Activated naive CD4-positive, alpha-beta T cell treated with anti-CD3 and anti-CD28 coated beads, Interleukin-2, amount 50 U/mL, for 16 hours (primary cell): ENCODE data around the gene GRAMD1B.
"Not testable (repeated sequence)": the region's sequence is repeated elsewhere in the genome, so short reads cannot be mapped to it uniquely, and the experiment has no call there.

ENCODE experiments used
- DNase-seq: peaks from one replicate; pipeline ENCODE4 v3.0.0-alpha.2; 2020

The GRAMD1B gene

DNA sequence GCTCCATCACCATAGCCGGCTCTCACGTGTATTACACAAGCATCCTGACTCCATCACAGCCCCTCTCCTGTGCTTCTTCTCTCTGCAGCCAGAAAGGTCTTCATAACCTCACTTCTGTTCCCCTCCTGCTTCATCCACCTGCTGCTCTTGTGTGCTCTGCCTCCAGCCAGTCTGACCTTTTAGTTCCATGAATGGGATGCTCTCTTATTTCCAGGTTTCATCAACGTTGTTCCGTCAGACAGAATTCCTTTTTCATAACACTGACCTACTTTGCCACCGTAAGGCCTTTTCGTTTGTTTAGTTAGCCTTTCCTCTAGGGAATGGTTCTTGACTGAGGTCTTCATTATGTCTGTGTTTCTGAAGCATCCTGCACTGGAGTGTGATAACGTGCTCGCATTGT lies 18.8 kb downstream of the GRAMD1B start:
- no peak for DNase-seq

DNA sequence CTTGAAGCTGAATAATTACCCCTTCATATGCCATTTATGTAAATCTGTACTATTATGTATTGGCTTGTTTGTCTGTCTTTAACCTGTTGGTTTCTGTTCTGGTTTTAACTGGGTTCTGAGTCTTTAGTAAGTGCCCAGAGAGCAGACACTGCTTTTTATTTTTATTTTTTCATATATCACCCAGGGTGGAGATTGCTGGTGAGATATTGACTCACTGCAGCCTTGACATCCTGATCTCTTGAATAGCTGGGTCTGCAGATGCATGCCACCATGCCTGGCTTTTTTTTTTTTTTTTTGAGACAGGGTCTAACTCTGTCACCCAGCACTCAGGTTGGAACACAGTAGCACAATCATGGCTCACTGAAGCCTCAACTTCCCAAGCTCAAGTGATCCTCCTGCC lies 19.4 kb downstream of the GRAMD1B start:
- no peak for DNase-seq

DNA sequence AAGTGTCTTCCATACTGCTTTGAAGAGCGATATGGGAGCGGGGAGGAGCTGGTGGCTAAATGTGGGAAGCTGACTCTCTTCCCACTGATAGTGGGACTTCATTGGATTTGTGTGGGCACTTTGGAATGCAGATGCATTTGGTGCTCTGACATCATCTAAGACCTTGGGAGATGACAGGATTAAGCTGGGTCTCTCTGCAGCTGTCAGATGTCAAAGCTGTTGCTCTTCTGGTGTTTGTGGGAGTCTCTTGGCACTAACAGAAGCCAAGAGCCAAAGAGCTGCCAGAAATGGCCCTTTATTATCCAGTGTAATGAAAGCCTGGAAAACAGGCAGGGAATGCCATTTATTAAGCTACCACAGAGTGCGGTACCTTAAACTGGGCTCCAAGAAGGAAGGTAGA lies 20.6 kb downstream of the GRAMD1B start:
- no peak for DNase-seq

DNA sequence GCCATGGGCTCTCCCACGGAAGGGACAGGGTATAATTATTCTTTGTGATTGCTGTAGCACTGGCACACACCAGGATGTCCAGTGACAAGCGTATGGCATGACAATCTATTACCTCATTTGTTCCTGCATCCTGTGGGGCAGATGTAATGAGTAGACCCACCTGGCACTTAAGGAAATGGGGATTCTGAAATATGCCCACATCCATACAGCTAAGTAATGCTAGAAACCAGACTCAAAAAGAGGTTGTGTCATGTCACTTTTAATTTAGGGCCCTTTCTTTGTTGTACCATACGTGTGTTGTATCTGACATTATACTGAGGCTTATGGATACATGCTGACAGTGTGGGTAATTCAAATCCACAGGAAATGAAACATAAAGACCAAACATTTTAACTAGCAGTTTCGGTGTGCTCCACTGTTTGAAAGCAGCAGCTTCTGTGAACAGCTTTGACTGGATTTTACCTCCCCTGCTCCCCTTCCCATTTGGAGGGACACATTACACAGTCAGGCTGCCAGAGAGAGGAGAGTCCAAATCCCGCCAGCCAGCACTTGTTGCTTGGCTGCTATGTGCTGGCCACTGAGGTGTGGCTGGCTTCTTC lies 21.2 kb downstream of the GRAMD1B start:
- no peak for DNase-seq

DNA sequence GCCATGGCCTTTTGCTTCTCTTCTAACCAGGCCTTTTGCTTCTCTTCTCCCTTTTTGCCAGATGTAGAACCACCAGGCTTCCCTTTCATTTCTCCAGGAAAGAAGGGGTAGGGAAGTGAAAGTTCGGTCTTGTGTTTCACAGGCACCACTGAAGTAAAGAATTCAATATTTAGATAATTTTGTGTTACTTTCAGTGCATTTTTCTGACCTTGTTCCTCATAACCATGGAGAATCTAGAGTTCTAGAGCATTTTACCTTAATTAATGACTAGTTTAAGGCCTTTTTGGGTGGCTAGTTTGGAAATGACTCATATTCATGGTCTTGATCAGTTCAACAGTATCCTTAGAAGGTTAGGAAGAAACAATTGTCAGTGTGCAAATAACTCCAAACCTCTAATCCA lies 22.7 kb downstream of the GRAMD1B start:
- no peak for DNase-seq

DNA sequence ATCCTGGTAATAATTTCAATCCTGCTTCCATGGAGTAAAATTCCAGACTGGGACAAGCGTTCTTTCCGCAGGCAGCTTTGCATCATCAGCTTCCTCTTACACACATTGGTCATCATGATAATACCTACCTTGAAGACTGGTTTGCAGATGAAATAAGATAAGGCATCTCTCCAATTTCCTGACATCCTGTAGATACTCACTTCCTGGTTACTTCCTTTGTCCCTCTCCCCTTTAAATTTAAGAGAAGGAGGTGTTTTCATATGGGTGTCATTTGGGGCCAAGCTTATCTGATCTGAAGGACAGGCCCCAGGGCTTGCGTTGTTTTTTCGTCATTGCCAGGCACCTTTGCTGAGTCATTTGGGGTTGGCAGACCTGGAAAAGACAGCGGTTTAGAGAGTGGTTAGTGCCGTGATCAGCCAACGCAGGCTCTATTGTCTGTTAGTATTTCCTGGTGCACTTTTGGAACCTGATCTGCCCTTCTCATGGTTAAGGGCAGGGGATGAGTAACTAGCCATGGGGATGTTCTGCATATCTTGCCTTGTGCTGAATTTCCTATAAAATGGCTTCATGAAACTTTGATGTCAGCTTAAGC lies 24.1 kb downstream of the GRAMD1B start:
- DNase-seq: peak; percentile 22

DNA sequence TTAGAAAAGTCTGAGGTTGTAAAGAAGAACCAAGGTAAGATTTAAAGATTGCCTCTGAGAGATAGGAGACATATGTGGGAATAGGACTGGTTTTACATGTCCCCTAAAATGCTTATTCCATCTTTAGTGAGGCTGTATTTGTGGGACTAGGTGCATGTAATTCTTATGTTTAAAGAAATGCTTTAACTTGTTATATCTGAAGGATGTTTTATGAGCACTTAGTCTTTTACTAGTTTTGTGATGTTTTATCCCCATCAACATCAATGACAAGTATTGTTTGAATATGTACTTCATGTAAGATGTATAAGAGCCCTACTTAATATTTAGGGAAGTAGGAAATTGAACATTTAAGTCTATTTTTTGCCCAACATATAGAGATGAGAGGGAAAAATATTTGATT lies 24.7 kb downstream of the GRAMD1B start:
- DNase-seq: no peak

DNA sequence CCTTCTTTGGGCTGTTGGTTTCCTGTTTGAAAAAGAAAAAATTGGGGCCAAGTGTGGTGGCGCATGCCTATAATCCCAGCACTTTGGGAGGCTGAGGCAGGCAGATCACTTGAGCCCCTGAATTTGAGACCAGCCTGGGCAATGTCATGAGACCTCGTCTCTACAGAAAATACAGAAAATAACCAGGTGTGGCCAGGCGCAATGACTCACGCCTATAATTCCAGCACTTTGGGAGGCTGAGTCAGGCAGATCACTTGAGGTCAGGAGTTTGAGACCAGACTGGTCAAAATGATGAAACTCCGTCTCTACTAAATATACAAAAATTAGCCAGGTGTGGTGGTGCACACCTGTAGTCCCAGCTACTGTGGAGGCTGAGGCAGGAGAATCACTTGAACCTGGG lies 26.4 kb downstream of the GRAMD1B start:
- DNase-seq: not testable (repeated sequence)

DNA sequence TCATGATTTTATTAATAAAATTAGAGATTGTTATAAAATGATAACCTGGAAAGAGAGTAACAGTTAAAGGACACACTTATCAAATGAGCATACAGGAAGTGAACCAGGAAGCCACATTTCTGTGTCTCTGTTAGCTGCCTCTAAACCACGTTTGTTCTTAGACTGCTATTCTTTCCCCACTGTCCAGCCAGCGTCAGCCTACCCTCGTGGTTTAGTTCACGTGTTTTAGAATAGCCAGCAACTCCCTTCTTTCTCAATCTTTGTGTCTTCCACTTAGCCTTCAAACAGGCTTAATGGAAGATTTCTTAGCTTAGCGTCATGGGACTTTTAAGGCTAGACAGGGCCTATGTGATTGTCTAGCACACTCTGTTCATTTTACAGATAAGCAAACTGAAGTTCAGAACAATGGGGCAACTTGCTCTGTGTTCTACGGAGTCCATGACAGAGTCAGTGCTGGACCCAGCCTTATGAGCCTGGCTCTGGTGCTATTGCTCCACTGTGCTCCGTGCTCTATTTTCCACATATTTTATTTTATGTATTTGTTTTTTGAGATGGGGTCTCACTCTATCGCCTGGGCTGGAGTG lies 27.2 kb downstream of the GRAMD1B start:
- DNase-seq: no peak

DNA sequence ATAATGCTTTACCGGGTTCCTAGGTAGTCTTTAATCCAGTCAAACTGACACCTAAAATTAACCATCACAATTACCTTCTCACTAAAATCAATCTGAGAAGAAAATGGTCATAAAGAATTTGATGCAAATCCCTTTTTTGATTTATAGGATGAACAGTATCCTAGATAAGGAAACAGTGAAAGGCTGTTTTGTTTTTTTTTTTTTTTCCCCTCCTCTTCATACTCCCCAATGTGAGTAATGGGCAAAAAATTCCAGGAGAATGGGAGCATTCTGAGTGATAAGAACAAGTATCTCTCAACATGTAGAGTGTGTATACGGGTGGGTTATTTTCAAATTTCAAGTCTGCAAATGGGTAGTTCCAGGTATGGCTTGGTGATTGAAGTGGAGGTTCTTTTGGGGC lies 28.4 kb downstream of the GRAMD1B start:
- no peak for DNase-seq

DNA sequence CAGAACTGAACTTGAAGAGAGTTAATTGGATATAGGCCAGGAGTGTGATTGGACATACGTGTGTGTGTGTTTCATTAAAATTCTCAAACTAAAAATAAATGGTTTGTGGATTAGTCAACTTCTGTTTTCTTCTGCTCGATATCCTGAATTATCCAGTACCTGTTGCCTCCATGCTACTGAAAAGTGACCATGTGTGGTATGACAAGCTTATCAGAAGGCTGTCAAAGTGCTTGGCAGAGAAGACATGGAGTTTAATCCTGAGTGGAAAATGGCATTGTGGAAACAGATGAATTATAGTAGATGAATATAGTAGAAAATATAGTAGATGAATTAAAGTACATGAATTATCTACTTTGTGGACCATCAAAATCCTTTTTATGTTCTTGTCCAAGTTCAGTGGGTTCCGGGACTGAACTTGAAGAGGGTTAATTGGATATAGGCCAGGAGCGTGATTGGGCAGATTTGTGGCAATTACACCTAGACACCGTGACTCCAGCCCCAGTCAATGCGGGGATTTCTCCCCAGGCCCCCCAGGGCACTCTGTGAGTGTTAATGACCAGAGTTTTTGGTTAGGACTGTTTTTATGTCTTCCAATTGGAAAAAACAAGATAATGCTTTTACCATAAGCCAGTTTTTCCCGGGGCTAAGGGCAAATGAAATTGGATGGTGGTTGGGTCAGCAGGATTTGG lies 30.1 kb downstream of the GRAMD1B start:
- DNase-seq: no peak

DNA sequence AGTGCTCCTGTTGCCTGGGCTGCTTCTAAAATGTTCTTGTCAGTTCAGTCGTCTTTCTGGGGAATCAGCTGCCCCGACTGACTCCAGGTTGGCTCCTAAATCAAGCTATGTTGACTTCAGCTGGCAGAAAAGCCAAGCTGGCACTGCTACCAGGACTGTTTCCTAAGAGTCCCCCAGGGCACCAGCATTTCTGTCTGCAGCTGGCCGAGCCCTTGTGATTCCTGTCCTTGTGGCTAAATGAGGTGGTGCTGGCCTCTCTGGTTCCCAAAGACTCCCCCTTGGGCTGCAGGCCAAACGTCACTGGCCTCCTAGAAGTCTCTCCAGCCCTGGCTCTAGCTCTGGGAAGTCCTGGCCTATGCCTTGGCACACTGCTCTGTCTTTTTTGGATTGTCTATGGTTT lies 31.1 kb downstream of the GRAMD1B start:
- no peak for DNase-seq

DNA sequence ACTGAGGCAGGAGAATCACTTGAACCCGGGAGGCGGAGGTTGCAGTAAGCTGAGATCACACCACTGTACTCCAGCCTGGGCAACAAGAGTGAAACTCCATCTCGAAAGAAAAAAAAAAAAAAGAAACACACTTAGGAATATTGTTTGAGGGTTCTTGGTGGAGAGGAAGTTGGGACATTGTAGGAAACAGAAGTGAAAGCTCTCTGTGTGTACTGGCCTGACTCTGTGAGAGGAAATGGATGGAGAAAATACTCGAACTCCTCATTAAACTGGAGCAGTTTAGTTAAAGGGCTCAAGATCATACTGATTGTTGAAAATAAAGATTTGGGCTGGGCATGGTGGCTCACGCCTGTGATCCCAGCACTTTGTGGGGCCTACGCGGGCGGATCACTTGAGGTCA lies 35.6 kb downstream of the GRAMD1B start:
- DNase-seq: not testable (repeated sequence)

DNA sequence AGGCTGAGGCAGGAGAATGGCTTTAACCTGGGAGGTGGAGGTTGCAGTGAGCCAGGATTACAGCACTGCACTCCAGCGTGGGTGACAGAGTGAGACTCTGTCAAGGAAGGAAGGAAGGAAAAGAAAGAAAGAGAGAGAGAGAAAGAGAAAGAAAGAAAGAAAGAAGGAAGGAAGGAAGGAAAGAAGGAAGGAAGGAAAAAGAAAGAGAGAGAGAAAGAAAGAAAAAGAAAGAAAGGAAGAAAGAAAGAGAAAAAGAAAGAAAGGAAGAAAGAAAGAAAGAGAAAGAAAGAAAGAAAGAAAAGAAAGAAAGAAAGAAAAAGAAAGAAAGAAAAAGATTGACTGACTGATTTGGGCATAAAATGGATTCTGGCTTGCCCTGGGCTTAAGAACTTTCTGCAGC lies 36.1 kb downstream of the GRAMD1B start:
- DNase-seq: not testable (repeated sequence)

DNA sequence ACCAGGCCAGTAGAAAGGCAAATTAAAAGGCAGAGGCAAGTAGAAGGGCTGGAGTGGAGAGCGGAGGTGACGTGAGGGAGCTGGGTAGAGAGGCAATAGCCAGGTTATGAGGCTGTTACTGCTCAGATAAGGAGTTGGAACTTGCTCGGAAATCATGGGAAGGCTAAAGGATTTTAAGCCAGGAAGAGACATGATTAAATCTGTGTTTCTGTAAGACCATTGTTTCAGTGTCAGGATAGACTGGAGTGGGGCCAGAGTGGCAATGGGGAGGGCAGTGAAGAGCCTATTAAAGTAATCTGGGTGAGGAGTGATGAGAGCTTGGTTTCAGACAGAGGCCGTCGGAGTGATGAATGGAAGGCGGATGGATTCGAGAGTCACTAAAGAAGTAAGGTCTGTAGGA lies 39.0 kb downstream of the GRAMD1B start:
- DNase-seq: no peak

DNA sequence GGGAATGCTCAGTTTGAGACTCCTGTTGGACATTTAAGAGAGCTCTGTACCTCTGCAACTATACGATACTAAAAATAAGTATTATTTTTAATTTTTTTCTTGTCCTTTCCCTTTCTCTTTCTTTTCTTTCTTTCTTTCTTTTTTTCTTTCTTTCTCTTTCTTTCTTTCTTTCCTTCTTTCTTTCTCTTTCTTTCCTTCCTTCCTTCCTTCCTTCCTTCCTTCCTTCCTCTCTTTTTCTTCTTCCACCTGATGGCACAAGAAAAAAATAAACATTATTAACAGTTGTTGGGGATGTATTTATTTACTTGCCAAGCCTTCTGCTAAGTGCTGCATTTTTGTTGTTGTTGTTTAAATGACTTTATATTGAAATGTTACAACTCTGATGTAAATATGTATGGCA lies 39.5 kb downstream of the GRAMD1B start:
- DNase-seq: no peak

DNA sequence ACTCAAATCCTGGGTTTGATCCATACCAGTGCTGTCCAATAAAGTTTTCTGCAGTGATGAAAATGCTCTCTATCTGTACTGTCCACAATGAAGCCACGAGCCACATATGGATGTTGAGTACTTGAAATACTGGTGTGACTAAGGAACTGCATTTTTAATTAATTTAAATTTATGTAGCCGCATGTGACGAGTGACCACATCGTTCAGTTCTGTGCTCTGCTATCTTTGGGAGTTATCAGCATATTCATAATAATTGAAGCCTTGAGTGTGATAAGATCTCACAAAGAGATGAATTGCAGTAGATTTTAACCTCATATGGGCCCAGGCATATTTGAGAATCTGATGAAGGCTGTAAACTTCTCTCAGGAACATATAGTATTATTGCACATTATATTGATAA lies 40.8 kb downstream of the GRAMD1B start:
- no peak for DNase-seq

DNA sequence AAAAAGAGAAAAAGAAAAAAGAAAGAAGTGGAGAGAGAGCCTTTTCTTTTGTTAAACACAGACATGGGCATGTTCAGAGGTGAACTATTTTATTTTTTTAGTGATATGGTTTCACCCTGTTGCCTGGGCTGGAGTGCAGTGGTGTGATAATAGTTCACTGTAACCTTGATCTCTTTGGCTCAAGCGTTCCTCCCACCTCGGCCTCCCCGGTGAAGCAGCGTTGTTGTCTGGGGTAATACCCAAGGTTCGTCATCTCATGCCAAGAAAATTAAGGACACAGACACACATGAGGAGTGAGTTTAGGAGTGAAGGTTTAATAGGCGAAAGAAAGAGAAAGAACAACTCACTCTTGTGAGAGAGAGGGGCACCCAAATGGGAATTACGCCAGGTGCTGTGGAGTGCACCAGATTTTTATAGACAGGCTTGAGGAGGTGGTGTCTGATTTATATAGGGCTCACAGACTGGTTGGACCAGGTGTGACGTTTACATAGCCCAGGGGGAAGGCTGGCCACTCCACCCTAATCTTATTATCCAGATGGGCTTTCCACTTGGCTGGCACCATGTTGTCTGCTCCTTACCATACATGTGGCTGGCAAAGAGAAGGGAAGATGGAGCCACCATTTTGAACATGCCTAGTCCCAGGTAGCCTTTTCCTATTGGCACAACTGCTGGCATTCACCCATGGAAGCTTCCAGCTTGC lies 42.3 kb downstream of the GRAMD1B start:
- DNase-seq: no peak

DNA sequence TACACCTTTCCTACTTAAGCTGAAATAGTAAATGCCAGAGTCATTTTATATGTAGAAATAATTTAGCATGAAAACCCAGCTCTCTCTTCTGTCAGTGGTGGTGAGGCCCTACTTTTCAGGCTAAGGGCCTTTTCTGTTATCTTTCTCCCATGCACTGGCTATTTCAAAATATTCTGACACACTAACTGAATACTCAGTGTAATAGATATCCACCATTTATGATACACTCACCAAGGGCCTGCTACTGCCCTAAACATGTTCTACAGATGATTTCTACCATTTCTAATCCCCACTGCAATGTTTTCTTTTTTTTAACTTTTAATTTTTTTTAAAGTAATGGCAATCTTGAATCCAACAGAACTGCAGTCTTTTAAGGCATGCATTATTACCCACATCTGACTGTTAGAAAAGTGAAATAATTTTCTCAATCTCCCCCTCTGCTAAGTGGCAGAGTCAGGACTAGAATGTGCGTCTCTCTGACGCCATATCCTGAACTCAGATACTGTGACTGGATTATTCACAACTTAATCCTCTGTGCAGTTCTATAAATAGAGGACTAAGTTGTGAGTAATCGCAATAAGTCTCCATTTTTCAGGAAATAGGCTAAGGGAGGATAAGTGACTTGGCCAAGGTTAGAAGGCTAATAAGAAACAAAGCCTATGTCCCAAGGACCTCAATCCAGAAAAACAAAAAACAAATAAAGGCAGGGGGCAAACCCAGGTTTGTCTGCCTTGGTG lies 44.0 kb downstream of the GRAMD1B start:
- no peak for DNase-seq

DNA sequence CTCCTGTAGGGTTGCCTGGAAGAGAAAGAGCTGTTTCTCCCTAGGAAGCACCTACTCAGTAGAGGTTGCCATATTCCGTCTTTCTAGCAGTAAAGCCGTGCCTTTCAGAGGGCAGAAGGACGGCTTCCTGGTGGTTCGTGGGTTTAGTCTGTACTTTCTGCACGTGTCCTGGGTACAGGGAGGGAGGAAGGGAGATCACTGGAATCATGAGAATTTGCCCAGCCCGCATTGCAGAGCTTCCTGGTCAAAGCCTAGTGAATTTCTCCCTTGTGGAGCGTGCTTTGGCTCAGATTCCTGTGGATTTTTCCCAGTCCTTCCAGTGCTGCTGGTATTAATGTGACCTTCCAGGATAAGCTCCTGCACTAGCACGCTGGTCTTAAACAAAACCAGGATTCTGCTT lies 44.9 kb downstream of the GRAMD1B start:
- DNase-seq: no peak

DNA sequence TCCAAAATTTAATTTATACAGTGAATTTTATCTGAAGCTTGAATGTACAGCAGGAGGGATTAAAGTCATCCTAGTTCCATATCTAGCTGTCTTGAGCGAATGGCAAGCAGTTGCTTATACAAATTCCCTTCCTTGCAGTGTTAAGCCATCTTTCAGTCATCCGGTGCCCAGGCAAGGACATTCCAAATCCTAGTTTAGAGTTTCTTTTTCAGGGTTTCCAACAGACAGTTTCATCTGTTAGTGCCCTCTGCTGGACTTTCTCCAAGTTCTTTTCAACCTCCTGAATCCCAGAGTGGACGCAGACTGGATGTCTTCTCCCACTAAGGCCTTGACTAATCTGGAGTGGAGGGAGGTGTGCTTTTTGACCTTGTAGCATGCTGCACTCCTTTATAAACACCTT lies 45.4 kb downstream of the GRAMD1B start:
- DNase-seq: no peak

DNA sequence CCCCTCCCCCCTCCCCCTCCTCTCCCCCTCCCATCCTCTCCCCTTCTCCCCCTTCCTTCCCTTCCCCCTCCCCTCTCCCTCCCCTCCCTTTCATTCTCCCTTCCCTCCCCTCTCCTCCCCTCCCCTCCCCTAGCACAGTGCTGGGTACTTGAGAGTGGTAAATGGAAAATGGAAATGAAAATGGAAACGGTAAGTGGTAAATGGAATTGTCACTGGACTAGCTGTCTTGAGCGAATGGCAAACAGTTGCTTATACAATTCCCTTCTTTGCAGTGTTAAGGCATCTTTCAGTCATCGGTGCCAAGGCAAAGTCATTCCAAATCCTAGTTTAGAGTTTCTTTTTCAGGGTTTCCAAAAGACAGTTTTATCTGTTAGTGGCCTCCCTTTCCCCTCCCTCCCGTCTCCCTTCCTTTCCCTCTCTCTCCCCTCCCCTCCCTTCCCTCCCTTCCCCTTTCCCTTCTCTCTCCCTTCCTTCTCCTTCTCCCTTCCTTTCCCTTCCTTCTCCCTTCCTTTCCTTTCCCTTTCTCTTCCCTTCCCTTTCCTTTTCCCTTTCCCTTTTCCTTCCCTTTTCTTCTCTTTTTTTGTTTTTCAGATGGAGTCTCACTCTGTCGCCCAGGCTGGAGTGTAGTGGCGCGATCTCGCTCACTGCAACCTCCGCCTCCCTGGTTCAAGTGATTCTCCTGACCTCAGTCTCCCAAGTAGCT lies 47.3 kb downstream of the GRAMD1B start:
- no peak for DNase-seq
